ENCODE results near the gene USP5. TPM values are rescaled to one million over a fixed set of nuclear protein-coding genes. Genes with fewer than 3 reads are reported as not detected.

The USP5 gene
- total RNA-seq = 48.9 and 59.5 TPM in 2 replicates

GRCh38 chr12:6851921-6852650 lies at the start of gene USP5:
TSS of gene USP5 (plus strand) at chr12:6852150. CDS start at chr12:6852180, 30 bp downstream.

GRCh38 chr12:6821591-6822425 lies 30.1 kb upstream of the USP5 start, which contains the start of gene GPR162:
TSS of gene GPR162 (plus strand) at chr12:6821821. CDS start at chr12:6823899, 2,078 bp downstream.

GRCh38 chr12:6827982-6828780 lies 23.8 kb upstream of the USP5 start, which contains the start of gene P3H3:
TSS of gene P3H3 (plus strand) at chr12:6828407. CDS start at chr12:6828441, 34 bp downstream.

GRCh38 chr12:6840761-6841515 lies 11.0 kb upstream of the USP5 start, which contains the start of gene GNB3:
TSS of gene GNB3 (plus strand) at chr12:6840925. CDS start at chr12:6841288, 363 bp downstream.

GRCh38 chr12:6851153-6851920 lies 613 bp upstream of the USP5 start, which contains the start of gene CDCA3:
TSS of gene CDCA3 (minus strand) at chr12:6851286. CDS start at chr12:6850952, 334 bp downstream.

GRCh38 chr12:6867413-6868210 lies 15.7 kb downstream of the USP5 start, which contains the start of gene TPI1:
TSS of gene TPI1 (plus strand) at chr12:6867531. CDS start at chr12:6867567, 36 bp downstream.

GRCh38 chr12:6873094-6874014 lies 21.4 kb downstream of the USP5 start, which contains the start of gene SPSB2:
TSS of gene SPSB2 (minus strand) at chr12:6873303. CDS start at chr12:6872901, 402 bp downstream.

GRCh38 chr12:6904280-6905276 lies 52.6 kb downstream of the USP5 start, which contains the start of gene LRRC23:
TSS of gene LRRC23 (plus strand) at chr12:6904822. CDS start at chr12:6905634, 812 bp downstream.

GRCh38 chr12:6914246-6914946 lies 62.4 kb downstream of the USP5 start, which contains the start of gene ENO2:
TSS of gene ENO2 (plus strand) at chr12:6914580. CDS start at chr12:6915833, 1,253 bp downstream.

Other genes with a start within 250 kb of the USP5 start
- 144 and 191 TPM in 2 replicates for gene CHD4, start 244.8 kb upstream of the USP5 start, total RNA-seq
- not detected in 2 replicates for gene LPAR5, start 216.2 kb upstream of the USP5 start, total RNA-seq
- 0.32 TPM in 1 of 2 replicates, not detected in the other for gene ACRBP, start 204.7 kb upstream of the USP5 start, total RNA-seq
- gene ING4, start 189.0 kb upstream of the USP5 start, total RNA-seq = 20.8 and 26.9 TPM in 2 replicates
- gene ZNF384, start 162.8 kb upstream of the USP5 start, total RNA-seq = 25.1 and 33.4 TPM in 2 replicates
- gene PIANP, start 151.3 kb upstream of the USP5 start, total RNA-seq = not detected in 2 replicates
- gene COPS7A, start 128.1 kb upstream of the USP5 start, total RNA-seq = 85.7 and 96.7 TPM in 2 replicates
- 194 and 295 TPM in 2 replicates for gene MLF2, start 99.0 kb upstream of the USP5 start, total RNA-seq
- gene PTMS, start 85.8 kb upstream of the USP5 start, total RNA-seq = 162 and 171 TPM in 2 replicates
- 0.16 TPM in 1 of 2 replicates, not detected in the other for gene LAG3, start 79.6 kb upstream of the USP5 start, total RNA-seq
- gene CD4, start 62.6 kb upstream of the USP5 start, total RNA-seq = 2.6 and 2.9 TPM in 2 replicates
- gene GPR162, start 30.3 kb upstream of the USP5 start, total RNA-seq = 2.6 and 7.0 TPM in 2 replicates
- gene P3H3, start 23.7 kb upstream of the USP5 start, total RNA-seq = 33.7 and 53.1 TPM in 2 replicates
- gene GNB3, start 11.2 kb upstream of the USP5 start, total RNA-seq = 2.5 TPM in 1 of 2 replicates, not detected in the other
- 8.3 and 16.2 TPM in 2 replicates for gene CDCA3, start 864 bp upstream of the USP5 start, total RNA-seq
- gene TPI1, start 15.4 kb downstream of the USP5 start, total RNA-seq = 2,290 and 2,319 TPM in 2 replicates
- gene SPSB2, start 21.2 kb downstream of the USP5 start, total RNA-seq = 2.4 and 3.8 TPM in 2 replicates
- gene LRRC23, start 52.7 kb downstream of the USP5 start, total RNA-seq = 7.2 and 8.1 TPM in 2 replicates
- gene ENO2, start 62.4 kb downstream of the USP5 start, total RNA-seq = 35.2 and 59.6 TPM in 2 replicates
- gene ATN1, start 75.8 kb downstream of the USP5 start, total RNA-seq = 11.5 and 19.7 TPM in 2 replicates
- not detected in 2 replicates for gene RNU7-1, start 91.7 kb downstream of the USP5 start, total RNA-seq
- 260 and 364 TPM in 2 replicates for gene C12orf57, start 91.9 kb downstream of the USP5 start, total RNA-seq
- gene PTPN6, start 99.2 kb downstream of the USP5 start, total RNA-seq = under 0.01 TPM in 1 of 2 replicates, not detected in the other
- 224 and 241 TPM in 2 replicates for gene PHB2, start 118.5 kb downstream of the USP5 start, total RNA-seq
- gene EMG1, start 118.8 kb downstream of the USP5 start, total RNA-seq = 20.4 and 34.0 TPM in 2 replicates
- gene LPCAT3, start 166.3 kb downstream of the USP5 start, total RNA-seq = 26.4 and 29.3 TPM in 2 replicates
- 143 and 352 TPM in 2 replicates for gene C1S, start 208.6 kb downstream of the USP5 start, total RNA-seq
- 266 and 542 TPM in 2 replicates for gene C1R, start 240.3 kb downstream of the USP5 start, total RNA-seq

All from cardiac atrium fibroblast (primary cell).